EL (cell line): ENCODE data around the gene MAN1C1.
"Not testable (repeated sequence)": the region's sequence is repeated elsewhere in the genome, so short reads cannot be mapped to it uniquely, and the experiment has no call there.

ENCODE experiments used
- DNase-seq: peaks from one replicate; pipeline ENCODE4 v3.0.0-alpha.2; 2016

Gene MAN1C1

DNA sequence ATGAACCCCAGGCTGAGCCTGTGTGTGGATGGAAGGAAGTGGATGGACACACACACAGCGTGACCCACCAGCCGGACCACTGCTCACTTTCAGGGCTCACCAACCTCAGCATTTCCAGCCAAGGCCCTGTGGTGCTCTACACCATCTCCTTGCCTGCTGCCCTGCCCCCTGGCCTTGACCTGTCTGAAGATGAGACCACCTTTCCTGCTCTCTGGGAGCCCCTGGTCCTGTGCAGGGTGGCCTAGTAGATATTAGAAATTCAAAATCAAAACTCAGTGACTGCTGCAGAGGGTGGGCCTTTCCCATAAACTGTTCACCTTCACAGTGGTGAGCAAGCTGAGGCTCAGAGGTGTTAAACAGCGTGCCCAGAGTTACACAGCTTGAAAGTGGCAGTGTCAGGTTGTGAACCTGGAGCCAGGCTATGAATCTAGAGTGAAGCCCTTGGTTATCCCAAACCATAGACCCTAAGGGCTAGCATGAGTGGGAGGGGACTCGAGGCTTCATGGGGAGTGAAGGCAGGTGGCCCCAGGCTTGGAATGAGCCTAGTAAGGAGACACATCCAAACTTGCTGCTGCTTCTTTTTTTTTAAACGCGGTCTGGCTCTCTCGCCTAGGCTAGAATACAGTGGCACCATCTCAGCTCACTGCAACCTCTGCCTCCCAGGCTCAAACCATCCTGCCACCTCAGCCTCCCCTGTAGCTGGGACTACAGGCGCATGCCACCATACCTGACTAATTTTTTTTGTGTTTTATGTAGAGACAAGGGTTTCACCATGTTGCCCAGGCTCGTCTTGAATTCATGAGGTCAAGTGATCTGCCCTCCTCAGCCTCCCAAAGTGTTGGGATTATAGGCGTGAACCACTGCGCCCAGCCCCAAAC, 41.5 kb downstream of the MAN1C1 start:
- DNase-seq, result no peak

- DNase-seq, result no peak
Measured at GRCh38 chr1:25658791-25659431, 42.3 kb downstream of the MAN1C1 start.

GRCh38 chr1:25661043-25661815, 44.6 kb downstream of the MAN1C1 start:
- DNase-seq, result peak; percentile 16

DNA sequence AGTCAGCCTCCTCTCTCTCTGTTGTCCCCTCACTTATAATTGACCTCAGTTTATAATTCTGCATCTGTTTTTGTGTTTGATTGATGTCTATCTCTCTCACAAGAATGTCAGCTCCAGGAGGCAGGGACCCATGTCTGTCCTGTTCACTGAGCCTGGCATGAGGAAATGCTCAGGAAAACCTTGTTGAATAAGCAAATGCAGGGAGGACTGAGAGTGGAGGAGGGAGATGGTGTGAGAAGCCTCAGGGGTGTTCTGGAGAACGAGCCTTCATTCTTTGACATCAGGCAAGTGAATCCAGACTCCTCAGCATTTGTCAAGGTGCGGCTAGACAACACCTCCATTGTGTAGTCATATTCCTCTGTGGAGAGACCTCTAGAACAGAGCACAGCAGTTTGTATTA, 45.5 kb downstream of the MAN1C1 start:
- no peak for DNase-seq

- DNase-seq, result not testable (repeated sequence)
Measured at GRCh38 chr1:25662959-25663358, 46.4 kb downstream of the MAN1C1 start.

- no peak for DNase-seq
Measured at GRCh38 chr1:25664357-25665199, 48.0 kb downstream of the MAN1C1 start.

DNA sequence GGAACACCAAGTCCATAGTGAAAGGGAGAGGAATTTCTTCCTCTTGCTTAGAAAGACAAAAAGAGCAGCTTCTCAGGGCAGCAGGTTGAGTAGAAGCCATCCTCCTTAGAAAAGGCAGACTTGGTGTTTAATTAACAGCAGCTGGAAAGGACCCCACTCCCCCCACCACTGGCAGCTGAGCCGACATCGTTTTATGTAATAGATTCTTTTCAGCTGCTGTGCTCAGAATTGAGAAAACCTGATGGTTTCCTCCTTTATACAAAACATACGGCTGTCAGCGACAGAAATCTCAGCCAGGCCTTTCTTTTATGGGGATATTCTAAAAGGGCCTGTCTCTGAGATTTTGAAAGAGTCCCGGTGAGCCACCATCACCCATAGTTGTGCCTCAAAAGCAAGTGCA, 49.9 kb downstream of the MAN1C1 start:
- no peak for DNase-seq

DNA sequence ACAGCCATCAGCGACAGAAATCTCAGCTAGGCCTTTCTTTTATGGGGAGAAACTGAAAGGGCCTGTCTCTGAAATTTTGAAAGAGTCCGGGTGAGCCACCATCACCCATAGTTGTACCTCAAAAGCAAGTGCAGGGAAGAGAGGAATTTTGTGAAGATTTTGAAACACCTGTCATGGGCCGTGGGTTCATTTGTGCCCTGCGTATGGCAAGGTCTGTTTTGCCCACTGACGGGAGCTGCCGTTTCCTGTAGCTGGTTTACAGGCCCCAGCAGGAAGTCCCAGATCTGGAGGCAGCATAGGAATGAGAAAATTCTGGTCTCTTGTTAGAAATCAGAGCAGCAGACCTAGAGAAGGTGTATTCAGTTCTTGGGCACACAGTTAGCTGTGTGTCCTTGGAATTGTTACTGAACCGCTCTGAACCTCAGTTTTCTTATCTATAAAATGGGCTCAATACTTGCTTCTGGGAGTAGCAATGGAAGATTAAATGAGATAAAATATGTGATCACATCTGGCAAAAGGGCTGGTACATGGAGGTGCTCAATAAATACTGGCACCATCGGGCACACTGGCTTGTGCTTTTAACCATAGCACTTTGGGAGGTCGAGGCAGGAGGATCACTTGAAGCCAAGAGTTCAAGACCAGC, 52.5 kb downstream of the MAN1C1 start:
- no peak for DNase-seq

DNA sequence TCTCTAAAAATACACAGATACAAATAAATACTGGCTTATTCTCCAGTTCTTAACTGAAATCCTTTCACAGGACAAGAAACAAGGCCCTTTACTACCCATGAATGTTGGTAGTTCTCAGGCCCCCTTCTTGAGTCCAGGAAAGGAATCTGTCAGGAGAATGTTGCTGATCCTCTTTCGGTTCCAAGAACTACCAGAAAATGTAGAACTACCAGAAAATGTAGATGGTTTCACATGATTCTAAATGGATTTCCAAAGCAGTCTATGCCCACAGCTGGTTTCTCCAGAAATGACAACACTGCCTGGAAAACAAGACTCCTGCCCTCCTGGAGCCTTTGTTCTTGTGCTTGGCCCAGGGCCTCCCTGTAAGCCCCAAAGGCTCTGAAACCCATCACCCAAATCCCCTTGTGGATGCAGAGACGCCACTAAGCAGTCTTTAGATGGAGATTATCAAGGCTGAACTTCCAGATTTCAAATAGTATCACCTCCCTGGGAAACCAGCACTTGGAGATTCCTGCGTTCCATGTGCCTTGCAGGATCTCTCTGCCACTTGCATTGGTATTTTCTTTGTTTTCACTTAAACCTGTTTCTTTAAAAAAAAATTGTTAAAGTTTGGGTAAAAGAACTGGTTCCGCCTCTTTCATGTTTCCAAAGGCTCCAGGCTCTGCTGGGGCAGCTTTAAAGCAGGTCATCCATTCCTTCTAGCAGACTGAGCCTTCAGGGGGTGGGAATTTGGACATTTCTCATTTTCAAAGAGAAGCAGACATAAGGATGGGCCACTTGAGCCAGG, 53.4 kb downstream of the MAN1C1 start:
- no peak for DNase-seq

DNA sequence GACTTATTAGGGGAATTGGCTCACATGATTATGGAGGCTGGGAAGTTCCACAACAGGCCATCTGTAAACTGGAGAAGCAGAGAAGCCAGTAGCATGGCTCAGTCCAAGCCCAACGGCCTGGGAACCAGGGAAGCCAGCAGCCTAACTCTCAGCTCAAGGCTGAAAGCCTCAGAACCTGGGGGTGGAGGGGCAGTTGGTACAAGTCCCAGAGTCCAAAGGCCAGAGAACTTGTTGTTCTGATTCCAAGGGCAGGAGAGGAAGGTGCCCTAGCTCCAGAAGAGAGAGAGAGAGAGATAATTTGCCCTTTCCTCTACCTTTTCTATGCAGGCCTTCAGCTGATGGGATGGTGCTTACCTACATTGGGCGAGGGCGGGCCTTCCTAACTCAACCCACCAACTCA, 55.3 kb downstream of the MAN1C1 start:
- no peak for DNase-seq

DNA sequence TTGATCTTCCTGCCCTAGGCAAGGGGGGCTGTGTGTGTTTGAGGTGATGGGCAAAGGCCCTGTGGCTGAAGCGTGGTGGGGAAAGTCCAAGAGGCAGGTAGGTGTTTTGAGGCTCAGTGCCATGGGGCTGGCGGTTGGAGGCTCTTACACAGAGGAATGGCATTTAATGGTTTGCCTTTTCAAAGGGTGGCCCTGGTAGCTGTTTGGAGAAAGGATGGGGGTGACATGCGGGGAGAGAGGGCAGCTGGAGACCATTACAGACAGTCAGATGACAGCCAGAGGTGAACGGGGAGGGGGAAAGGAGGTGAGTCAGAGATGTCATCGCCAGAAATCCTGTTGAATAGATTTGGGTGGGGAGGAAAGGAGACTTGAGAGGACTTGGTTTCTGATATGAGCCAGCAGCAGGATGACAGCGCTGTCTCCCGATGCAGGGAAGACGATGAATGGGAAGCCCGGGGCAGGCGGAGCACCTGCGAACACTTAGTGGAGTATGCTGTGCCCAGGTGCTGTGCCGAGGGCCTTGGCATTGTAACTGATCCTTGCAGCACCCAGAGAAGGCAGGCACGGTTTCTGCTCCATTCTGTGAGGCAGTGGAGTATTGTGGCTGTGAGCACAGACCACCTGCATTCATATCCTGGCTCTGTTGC, 56.3 kb downstream of the MAN1C1 start:
- DNase-seq, result peak; percentile 27

GRCh38 chr1:25673456-25673855, 56.9 kb downstream of the MAN1C1 start:
- DNase-seq, result no peak

- no peak for DNase-seq
Measured at GRCh38 chr1:25673962-25674806, 57.6 kb downstream of the MAN1C1 start.

DNA sequence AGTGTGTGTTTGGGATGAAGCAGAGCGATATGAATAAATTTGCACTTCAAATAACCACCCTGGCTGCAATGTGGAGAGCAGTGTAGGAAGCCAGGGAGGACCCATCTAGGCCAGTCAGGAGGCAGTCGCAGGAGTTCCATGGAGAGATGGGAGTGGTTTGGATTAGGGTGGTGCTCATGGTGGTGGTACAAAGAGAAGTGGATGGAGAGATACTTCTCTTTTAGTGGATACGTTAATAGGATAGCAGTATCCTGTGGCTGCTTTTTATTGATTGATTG, 58.2 kb downstream of the MAN1C1 start:
- DNase-seq, result no peak

DNA sequence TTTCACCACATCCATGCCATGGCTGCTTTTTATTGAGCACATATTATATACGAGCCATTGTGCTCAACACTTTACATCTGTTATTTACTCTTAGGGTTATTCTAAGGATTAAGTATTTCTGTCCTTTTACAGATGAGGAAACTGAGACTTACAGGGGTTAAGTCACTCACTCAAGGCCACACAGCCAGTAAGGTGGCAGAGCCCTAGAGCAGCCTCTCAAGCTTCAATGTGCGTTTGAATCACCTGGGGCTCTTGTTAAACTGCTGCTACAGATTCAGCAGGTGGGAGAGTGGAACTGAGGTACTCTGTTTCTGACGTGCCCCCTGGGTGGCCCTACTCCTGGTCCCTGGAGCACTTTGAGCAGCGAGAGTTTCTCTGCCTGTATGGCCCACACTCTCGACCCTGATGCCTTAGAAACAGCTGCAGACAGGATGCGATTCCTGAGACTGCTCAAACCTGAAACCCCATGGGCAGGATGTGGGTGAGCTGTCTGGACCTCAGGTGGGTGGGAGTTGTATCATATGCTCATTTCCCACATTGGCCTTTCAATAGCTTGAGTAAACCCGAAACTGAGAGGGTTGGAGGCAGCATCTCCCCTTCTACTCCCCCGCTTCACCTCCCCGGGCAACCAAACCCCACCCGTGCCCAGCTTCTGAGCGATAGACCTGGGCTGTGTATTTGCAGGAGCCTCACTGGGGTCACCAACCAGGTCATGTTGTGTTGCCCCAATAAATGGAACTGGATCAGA, 59.3 kb downstream of the MAN1C1 start:
- DNase-seq, result no peak

DNA sequence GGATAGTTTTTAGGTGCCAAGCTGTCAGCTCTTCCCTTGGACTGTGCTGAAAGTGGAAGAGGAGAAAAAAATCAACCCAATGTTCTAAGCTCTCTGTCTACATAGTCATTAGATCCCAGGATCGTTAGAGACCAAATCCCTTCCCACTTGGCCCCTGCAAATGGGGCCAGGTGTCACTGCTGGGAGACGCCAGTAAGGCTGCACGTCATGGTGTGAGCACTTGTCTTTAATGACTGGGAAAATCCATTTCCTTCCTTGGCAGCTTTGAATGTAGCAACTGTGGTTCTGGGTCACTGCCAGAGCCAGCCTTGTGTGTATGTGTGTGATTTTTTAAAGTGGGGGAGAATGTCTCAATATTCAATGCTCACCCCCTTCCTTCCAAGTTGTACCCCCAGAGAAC, 59.9 kb downstream of the MAN1C1 start:
- no peak for DNase-seq

GRCh38 chr1:25677193-25677773, 60.7 kb downstream of the MAN1C1 start:
- DNase-seq, result no peak

DNA sequence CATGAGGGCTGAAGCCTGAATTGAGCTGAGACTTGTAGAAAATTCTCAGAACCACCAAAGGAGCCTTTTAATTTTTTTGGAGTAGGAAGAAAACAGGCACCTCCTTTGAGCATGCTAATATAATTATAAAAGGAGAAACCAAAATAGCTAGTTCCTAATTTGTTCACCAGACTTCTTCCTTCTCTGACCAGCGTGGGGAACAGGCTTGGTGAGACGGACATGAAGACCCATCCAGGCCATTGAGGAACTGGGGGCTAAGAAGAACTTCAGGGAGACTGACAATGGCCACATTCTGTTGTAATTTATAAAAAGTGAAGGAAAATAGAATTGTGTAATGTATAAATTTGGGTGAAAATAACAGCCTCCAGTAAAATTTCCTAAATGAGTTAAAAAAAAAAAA, 62.6 kb downstream of the MAN1C1 start:
- DNase-seq, result no peak

- DNase-seq, result no peak
Measured at GRCh38 chr1:25680701-25681100, 64.1 kb downstream of the MAN1C1 start.
